HEK293T (cell line): Measurements from ENCODE around the gene NPAS3.

Experiments
- CTCF ChIA-PET: fragments of 350-600 bp; formaldehyde crosslinking; extraction: SDS; loops from one replicate; lab custom pipeline; 2021; ENCODE audit warnings: antibody characterized with exemption, inconsistent platforms; lab: Yijun Ruan, JAX
- POLR2A ChIA-PET: fragments of 350-600 bp; formaldehyde crosslinking; extraction: SDS; loops from one replicate; lab custom pipeline; 2020; ENCODE audit warnings: antibody characterized with exemption, inconsistent platforms; lab: Yijun Ruan, JAX
- DNase-seq: peaks from one replicate; pipeline ENCODE4 v3.0.0; 2012; ENCODE audit warnings: mixed read lengths; ENCODE audit errors: extremely low spot score
- ARNT ChIP-seq: fragments of 450-650 bp; IDR thresholded peaks from 2 replicates; pipeline ENCODE4 v1.6.1; 2017; ENCODE audit warnings: mild to moderate bottlenecking
- BHLHE40 ChIP-seq: fragments of 450-650 bp; IDR thresholded peaks from 2 replicates; pipeline ENCODE4 v1.6.1; 2016; ENCODE audit warnings: mild to moderate bottlenecking, moderate library complexity, borderline replicate concordance
- CTBP1 ChIP-seq: fragments of 450-650 bp; IDR thresholded peaks from 2 replicates; pipeline ENCODE4 v1.6.1; 2016; ENCODE audit warnings: borderline replicate concordance
- ELF4 ChIP-seq: fragments of 450-650 bp; IDR thresholded peaks from 2 replicates; pipeline ENCODE4 v1.6.1; 2017; ENCODE audit warnings: antibody characterized with exemption
- FOXA1 ChIP-seq: fragments of 450-650 bp; IDR thresholded peaks from 2 replicates; pipeline ENCODE4 v1.6.1; 2016; ENCODE audit warnings: mild to moderate bottlenecking
- FOXK2 ChIP-seq: fragments of 450-650 bp; IDR thresholded peaks from 2 replicates; pipeline ENCODE4 v1.6.1; 2016; ENCODE audit warnings: mild to moderate bottlenecking
- FOXM1 ChIP-seq: fragments of 450-650 bp; IDR thresholded peaks from 2 replicates; pipeline ENCODE4 v1.6.1; 2017; ENCODE audit warnings: mild to moderate bottlenecking, borderline replicate concordance
- HDGF ChIP-seq: fragments of 450-650 bp; IDR thresholded peaks from 2 replicates; pipeline ENCODE4 v1.6.1; 2017; ENCODE audit warnings: antibody characterized with exemption, borderline replicate concordance
- L3MBTL2 ChIP-seq: fragments of 450-650 bp; conservative IDR thresholded peaks from 2 replicates; pipeline ENCODE4 v1.6.1; 2016; ENCODE audit warnings: mild to moderate bottlenecking
- LEF1 ChIP-seq: fragments of 450-650 bp; IDR thresholded peaks from 2 replicates; pipeline ENCODE4 v1.6.1; 2017; ENCODE audit warnings: mild to moderate bottlenecking, borderline replicate concordance
- NFRKB ChIP-seq: fragments of 450-650 bp; IDR thresholded peaks from 2 replicates; pipeline ENCODE4 v1.6.1; 2016; ENCODE audit warnings: mild to moderate bottlenecking, moderate library complexity
- SP1 ChIP-seq: fragments of 450-650 bp; IDR thresholded peaks from 2 replicates; pipeline ENCODE4 v1.6.1; 2017
- SUZ12 ChIP-seq: fragments of 450-650 bp; IDR thresholded peaks from 2 replicates; pipeline ENCODE4 v1.6.1; 2016; ENCODE audit warnings: mild to moderate bottlenecking
- TARDBP ChIP-seq: fragments of 450-650 bp; IDR thresholded peaks from 2 replicates; pipeline ENCODE4 v1.6.1; 2016
- ZNF384 ChIP-seq: fragments of 450-650 bp; IDR thresholded peaks from 2 replicates; pipeline ENCODE4 v1.6.1; 2016
- TF ChIP-seq, protein P1 (sequence below): fragments of 450-650 bp; IDR thresholded peaks from 2 replicates; pipeline ENCODE4 v1.6.1; 2016

The NPAS3 gene

DNA sequence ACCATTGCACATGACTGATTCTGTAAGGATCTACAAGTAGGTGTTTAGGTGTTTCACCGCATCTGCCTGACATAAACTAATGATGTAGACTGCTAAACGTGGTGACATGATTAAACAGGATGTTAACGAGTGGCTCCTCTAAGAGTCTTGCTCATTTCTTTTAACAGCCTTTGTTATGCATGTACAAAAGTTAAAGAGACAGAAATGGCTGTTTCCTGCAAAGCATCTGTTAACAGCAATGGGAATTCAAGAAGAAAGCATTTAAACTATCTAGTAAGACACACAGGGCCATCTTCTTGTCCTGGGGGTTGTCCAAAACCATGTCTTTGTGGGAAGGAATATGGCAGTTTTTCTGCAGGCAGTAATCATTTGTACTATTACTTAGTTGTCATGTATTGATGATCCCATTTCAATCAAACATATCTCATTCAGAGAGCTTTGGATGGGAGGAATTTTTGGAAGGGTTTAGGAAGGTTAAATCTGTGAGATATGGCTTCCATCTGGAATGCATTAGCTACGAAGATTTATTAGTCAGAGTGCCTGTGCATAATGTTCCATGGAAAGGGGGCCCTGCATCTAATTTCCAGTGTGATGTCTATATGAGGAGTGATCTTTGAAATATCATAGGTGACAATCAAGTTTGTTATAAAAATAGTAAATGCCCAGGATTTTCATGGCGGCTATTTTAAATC, 517.1 kb downstream of the NPAS3 start:
- TF ChIP-seq FOXA1 (no peak), LEF1 (no peak), FOXK2 (no peak), NFRKB (no peak), TARDBP (no peak), L3MBTL2 (no peak), BHLHE40 (no peak), ELF4 (no peak), ZNF384 (no peak), SUZ12 (no peak), FOXM1 (no peak), ARNT (no peak), HDGF (no peak), SP1 (no peak), CTBP1 (no peak)
- TF ChIP-seq, protein P1, sequence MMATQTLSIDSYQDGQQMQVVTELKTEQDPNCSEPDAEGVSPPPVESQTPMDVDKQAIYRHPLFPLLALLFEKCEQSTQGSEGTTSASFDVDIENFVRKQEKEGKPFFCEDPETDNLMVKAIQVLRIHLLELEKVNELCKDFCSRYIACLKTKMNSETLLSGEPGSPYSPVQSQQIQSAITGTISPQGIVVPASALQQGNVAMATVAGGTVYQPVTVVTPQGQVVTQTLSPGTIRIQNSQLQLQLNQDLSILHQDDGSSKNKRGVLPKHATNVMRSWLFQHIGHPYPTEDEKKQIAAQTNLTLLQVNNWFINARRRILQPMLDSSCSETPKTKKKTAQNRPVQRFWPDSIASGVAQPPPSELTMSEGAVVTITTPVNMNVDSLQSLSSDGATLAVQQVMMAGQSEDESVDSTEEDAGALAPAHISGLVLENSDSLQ, result no peak
- no peak for DNase-seq
- CTCF ChIA-PET, result no interaction called here
- POLR2A ChIA-PET, result no interaction called here

DNA sequence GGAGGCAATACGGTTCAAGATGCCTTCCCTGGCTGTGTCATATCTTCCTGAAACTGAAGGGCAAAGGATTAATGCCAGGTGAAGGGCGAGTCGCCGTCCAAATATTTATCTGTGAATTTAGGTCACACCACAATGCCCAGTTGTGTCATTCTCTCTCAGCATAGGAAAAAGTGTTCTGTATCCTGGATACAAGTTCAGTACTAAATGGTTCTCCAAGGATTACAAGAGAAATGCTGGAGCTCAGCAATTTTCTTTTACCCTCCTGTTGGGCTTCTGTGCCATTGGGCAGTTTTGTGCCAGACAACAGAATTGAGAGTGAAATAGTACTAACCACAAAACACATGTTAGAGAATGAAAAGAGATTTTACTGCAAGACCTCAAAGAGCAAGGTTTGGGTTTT, 518.3 kb downstream of the NPAS3 start:
- no peak for DNase-seq
- POLR2A ChIA-PET, result no interaction called here
- CTCF ChIA-PET, result no interaction called here
- TF ChIP-seq FOXK2 (no peak), ZNF384 (no peak), SP1 (no peak), L3MBTL2 (no peak), FOXA1 (no peak), NFRKB (no peak), CTBP1 (no peak), LEF1 (no peak), HDGF (no peak), ELF4 (no peak), FOXM1 (no peak), BHLHE40 (no peak)
- TF ChIP-seq, protein P1, result no peak

DNA sequence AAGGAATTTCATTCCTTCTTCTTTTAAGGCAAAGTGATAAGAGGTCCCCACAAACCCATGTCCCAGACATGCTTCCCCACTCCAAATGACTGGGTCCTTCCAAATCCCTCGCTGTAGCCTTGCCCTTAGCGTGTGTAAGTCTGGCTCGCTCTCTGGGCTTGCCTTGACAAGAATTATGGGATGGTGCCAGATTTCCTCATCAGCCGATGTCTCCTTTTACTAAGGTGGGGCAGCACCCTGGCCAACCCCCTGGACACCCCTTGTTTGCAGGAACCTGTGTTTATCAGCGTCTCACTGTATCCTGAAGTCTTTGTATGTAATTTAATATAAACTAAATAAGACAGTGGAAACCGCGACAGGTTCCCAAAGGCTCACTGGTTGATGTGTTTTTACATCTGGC, 518.9 kb downstream of the NPAS3 start:
- ChIA-PET CTCF (no interaction called here), POLR2A (no interaction called here)
- no peak for DNase-seq
- TF ChIP-seq ZNF384 (no peak), HDGF (no peak), SP1 (no peak), FOXM1 (no peak), TARDBP (no peak), ELF4 (no peak), SUZ12 (no peak), BHLHE40 (no peak), CTBP1 (no peak), L3MBTL2 (no peak), FOXA1 (no peak), ARNT (no peak)
- TF ChIP-seq, protein P1, result no peak

DNA sequence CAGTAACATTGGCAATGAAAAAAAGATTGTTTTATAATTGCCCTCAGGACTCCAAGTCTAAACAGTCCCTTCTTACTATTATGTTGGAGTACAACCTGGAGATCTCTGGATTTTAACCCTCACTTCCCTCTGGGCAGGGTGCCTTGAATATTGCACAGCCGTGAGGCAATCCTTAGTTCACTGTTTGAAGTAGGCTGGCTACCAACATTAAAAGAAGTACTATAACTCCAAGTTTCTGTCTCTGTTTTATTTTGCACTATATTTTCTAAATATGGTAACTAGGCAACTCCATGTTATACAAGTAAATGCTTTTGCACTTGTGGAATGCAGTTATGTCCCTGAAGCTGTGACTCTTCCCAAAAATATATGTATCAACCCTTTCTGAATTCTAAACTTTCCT, 521.5 kb downstream of the NPAS3 start:
- POLR2A ChIA-PET, result no interaction called here

DNA sequence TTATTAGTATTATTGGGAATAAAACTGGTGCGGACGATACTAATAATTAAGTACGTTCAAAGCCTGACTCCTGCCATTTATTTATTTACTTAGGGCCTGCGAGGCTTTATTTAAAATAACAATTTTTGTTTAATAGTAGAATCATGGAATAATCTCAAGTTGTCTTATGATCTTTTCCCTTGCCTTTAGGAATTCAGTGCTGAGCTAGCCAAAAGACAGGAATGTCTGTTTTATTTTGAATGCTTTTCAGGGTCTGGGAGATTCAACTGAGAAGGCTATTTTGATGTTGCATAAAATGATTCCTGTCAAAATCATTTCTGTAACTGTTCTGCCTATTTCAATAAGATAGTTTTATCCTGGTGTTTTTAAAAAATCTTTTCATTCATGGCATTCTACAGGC, 522.4 kb downstream of the NPAS3 start:
- no peak for DNase-seq
- ChIA-PET POLR2A (no interaction called here), CTCF (no interaction called here)
- no peak for TF ChIP-seq TARDBP
- no peak for TF ChIP-seq FOXM1

More for the DNA sequence above, 521.5 kb downstream of the NPAS3 start:
- no peak for TF ChIP-seq ARNT
- no peak for TF ChIP-seq TARDBP
- TF ChIP-seq FOXK2, result no peak
- TF ChIP-seq HDGF, result no peak
- no peak for TF ChIP-seq LEF1
- no peak for TF ChIP-seq NFRKB
- no peak for TF ChIP-seq FOXM1
- no peak for TF ChIP-seq L3MBTL2
- no peak for TF ChIP-seq ZNF384
- TF ChIP-seq, protein P1, result no peak
- no peak for TF ChIP-seq SUZ12
- TF ChIP-seq FOXA1, result no peak
- no peak for TF ChIP-seq CTBP1
- DNase-seq, result no peak
- CTCF ChIA-PET, result no interaction called here

DNA sequence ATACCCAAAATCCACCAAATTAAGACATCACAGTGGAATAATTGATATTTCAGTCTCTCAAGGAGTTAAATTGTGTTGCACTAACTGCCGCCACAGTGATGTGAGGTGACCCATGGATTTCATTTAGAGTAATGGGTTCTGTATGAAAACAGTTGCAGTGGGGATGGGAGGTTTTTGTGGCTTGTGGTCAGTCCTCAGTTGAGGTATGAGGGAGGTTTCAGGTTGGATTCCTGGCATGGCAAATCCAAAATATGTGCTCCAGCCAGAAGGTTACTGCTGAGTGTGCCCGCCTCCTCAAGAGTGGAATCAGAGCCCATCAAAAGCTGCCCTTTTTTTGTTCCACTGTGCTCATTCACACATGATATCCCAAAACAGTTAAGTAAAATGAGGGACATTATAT, 525.1 kb downstream of the NPAS3 start:
- CTCF ChIA-PET, result interaction anchor here (0.7 to 1.4 kb wide), 2 partner anchors 12 to 400 kb away, joined by 3 to 4 read pairs; no protein-coding TSS in a partner anchor
- DNase-seq, result no peak
- TF ChIP-seq SP1 (no peak), ARNT (no peak), NFRKB (no peak)
- POLR2A ChIA-PET, result no interaction called here
